NCI-H748 (cell line): ENCODE results near the gene CPT1B.

ENCODE experiments used
- DNase-seq: peaks from one replicate; lab custom pipeline; 2025; ENCODE audit not compliant: unreplicated experiment; lab: John Stamatoyannopoulos, UW

The CPT1B gene

DNA sequence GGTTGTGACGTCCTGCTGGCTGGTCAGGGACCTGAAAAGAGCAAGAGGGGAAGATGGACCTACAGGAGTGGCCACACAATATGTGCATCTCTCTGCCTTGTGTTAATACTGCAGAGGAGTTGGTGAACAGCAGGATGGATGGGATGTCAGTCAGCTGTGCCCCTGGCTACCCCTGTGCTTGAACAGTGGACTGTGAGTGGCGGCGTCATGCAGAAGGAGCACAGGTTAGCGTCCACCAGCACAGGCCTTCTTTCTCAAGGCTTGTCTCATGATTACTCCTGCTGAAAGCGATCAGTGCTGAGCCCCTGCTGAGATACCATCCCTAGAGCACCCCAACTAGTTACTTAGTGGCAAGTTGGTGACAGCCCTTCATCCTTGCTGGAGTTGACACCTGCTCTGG, 8.2 kb upstream of the CPT1B start:
- no peak for DNase-seq

DNA sequence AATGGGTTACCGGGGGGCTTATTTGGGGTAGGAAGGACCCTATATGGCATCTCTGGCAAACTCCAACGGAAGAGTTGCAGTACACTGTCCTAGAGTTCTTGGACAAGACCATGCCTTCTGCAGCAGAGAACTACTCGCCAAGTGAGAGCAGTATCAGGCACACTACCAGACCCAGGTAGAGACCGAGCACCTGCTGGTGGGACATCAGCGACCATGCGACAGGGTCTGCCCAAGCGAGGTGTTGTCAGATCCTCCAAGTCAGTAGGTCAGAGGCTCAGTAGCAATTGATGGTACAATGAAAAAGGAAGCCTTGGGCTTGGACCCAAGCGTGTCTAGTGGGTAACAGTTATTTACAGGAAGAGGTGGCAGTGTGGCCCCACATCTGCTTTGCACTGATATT, 7.6 kb upstream of the CPT1B start:
- DNase-seq = no peak

DNA sequence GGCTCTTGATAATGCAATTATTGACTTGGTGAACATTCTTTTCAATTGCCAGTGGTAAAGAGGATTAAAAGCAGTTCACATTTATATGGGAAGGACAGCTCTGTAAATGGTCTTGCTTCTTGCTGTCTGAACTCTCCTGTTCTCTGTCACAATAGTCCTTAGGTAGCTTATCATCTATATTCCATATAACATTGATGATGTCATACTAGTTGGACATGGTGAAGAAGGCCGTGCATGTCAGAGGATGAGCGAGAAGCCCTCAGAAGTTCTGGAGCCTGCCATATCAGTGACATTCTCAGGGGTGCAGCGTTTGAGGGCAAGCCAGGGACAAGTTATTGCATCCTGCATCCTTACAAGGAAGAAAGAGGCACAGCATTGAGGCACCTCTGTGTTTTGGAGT, 7.0 kb upstream of the CPT1B start:
- DNase-seq = no peak

DNA sequence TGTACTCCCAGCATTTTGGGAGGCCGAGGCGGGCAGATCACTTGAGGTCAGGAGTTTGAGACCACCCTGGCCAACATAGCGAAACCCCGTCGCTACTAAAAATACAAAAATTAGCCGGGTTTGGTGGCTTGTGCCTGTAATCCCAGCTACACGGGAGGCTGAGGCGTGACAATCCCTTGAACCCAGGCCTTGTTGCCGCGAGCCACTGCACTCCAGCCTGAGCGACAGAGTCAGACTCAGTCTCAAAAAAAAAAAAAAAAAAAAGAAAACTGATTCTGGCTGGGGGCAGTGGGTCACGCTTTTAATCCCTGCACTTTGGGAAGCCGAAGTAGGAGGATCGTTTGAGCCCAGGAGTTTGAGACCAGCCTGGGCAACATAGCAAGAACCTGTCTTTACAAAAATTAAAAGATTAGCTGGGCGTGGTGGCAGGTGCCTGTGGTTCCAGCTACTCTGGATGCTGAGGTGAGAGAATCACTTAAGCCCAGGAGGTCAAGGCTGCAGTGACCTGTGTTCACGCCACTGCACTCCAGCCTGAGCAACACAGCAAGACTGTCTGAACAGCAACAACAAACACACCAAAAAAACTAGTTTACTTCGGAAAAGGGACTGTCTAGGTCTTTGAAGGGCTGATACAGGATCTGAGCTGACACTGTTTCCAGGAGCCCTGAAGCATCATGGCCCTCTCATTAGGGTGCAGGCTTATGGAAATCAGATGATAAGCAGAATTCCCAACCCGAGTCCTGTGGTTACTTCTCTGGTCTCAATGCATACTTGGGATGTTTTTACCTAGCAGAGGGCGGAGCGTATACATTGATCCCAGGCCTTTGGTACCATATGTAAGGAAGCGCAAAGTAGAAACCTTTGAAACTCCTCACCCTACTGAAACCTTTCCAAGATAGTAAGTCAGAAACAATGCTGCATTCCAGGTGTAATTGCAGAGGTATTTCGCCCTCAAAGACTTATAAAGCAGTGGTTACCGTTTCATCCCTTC, 6.2 kb upstream of the CPT1B start:
- DNase-seq = no peak

DNA sequence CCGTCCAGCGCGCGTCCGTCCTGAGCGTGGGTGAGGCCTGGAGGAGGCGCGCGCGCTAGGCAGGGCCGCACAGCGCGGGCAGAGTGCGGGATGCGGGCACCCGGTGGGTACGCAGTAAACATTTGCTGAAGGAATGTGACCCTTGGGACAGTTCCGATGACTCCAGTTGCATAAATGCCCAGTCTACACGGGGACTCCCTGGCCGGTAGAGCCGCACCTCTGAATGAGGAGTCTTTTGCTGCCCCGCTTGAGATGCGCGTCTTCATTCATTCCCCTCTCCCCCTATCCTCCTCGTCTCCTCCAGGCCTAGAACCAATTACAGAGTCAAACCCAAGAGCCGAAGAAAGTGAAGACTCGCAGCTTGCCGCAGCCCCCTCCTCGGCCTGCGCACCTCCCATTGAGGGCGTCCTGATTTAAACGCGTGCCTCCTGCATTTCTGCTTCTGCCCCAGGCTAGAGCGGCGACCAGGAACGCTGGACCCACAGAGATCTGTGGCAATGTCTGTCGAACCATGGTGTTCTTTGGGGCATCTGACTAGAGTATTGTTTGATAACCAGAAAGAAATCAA, 5.2 kb upstream of the CPT1B start:
- DNase-seq = no peak

DNA sequence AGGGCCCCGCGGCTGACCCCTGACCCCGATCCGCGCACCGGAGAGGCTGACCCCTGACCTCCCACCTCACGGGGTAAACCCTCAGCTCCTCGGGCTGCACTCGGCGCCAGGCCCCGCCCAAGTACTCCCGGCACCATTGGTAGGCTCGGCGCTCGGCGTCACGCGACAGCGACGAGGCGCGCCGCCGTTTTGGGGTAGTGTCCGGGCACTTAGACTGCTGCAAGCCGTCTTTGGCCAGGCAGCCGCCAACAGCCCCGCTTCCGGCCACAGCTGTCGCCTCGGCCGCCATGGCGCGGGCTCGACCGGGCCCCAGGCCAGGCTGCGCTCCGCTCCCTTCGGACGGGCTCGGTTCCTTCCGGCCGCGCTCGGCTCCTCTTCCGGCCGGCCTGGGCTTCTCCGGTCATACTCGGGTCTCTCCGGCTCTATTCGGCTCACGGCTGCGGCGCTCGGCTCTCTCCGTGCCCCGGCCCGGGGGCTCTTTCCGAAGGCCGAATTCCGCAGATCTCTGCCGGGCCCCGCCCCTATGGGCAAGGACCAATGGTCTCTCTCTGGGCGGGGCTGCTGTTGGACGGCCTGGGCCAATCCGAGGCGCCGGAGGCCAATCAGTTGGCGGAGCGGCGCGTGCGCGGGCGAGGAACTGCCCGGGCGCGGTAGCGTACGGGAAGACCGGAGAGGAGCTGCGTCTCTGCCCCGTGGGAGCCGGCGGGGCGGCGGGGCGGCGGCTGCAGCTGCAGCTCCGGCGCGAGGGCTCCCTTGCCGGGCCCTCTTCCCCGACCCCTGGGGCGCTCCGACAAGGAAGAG, 4.5 kb upstream of the CPT1B start, which contains the start of gene CHKB:
Gene CHKB (minus strand): TSS at position 357 of the 801 bp plus-strand sequence. CDS start 68 bp downstream, at position 289.
- DNase-seq = peak; percentile 99

DNA sequence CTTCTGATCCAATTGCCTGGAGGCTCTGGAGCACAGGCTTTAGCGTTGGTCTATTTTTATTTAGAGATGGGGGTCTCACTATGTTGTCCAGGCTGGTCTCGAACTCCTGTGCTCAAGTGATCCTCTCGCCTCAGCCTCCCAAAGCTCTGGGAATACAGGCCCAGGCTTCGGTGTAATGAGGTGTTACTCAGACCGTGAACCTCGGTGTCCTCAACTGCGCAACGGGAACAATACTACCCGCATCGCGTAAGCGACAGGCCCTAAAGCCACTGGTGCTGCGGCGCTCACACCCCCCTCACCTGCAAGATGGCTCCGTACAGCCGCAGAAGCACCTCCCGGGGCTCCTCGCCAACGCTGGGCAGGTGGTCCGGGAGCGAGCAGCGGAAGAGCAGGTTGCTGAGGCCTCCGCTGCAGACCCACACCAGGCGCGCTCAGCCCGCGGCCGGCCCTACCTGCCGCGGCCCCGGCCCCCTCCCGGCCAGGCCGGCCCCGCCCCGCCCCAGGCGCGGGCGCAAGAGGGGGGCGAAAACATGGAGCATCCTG, 3.8 kb upstream of the CPT1B start:
- peak; percentile 83 for DNase-seq

DNA sequence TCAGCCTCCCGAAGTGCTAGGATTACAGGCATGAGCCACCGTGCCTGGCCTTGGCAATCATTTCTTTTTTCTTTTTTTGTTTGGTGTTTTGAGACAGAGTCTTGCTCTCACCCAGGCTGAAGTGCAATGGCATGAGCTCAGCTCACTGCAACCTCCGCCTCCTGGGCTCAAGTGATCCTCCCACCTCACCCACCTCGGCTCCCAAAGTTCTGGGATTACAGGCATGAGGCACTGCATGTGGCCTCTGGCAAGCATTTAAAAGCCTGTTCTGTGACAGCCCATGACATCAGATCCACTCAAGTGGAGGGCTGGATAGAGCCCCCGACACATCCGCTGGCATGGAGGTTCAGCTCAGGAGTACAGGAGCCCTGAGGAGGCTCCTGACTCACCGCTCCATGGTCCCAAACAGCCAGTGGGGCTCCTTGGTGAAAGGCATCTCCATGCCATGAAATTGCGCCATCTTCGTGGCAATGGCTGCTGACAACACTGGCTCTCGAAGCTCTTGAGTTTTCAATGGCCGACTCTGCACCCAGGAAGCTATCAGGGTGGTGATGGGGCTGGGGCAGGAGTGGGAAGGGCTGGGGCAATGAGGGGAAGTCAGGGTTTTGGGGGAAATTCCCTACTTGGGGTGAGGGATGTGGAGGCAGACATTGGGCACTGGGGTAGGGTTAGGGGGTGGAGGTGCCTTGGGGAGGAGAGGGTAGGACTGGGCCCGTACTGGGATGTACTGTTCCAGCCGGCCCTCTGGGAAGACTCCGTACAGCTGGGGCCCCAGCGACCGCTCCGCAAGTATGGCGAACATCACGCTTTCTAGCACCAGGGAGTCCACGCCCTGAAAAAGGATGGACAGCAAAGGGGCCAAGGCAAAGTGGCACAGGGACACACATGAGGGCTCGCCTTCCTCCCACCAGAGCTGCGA, 3.1 kb upstream of the CPT1B start:
- no peak for DNase-seq

DNA sequence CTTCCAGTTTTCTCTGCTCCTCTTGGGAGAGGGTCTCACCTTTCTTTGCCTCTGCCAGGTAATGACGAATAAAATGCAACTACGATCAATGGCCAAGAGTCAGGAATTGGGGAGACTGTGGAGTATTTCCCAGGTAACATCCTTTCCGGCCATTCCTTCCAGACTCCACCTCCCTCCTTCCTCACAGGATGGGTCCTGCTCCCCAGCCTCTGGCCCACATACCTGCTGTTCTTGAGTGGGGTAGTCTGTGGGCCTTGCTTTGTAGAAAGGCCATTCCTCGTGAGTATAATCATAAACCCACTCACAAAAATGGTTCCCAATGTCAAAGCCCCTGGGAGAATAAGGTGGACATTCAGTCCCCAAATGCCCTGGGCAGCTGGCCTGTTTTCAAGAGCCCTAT, 1.5 kb upstream of the CPT1B start:
- DNase-seq = no peak

DNA sequence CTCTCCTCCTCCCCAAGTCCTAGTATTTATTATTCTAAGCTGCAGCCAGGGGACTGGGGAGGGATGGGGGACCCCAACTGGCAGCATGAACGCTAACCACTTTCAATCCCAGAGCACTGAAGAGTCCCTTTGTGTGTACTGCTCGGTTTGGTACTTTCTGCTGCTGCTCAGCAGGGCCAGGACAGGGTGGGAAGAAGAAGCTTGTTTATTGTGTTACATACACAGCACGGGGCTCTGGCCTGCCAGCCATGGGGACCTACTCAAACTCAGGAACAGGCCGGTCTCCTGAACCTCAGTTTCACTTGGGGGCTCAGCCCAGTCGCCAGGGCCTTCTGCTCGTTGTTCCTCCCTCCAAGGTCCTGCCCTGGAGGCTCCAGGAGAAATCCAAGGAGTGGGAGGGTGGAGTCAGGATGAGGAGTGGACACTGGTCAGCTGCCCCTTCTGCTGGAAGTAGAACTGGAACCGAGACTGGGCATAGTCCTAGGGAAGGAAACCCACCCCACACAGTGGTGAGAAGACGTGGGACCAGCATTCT, 616 bp upstream of the CPT1B start:
- no peak for DNase-seq

DNA sequence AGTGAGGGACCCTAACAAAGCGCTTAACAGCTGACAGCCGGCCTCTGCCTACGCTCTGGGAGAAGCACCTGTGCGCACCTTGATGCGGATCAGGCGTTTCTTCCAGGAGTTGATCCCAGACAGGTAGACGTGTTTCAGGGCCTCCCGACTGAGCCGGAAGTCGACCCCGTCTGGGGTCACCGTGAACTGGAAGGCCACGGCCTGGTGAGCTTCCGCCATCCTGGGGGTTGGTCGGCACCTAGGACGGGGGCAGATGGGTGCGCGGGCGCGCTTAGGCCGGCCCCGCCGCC, 585 bp downstream of the CPT1B start:
- no peak for DNase-seq

DNA sequence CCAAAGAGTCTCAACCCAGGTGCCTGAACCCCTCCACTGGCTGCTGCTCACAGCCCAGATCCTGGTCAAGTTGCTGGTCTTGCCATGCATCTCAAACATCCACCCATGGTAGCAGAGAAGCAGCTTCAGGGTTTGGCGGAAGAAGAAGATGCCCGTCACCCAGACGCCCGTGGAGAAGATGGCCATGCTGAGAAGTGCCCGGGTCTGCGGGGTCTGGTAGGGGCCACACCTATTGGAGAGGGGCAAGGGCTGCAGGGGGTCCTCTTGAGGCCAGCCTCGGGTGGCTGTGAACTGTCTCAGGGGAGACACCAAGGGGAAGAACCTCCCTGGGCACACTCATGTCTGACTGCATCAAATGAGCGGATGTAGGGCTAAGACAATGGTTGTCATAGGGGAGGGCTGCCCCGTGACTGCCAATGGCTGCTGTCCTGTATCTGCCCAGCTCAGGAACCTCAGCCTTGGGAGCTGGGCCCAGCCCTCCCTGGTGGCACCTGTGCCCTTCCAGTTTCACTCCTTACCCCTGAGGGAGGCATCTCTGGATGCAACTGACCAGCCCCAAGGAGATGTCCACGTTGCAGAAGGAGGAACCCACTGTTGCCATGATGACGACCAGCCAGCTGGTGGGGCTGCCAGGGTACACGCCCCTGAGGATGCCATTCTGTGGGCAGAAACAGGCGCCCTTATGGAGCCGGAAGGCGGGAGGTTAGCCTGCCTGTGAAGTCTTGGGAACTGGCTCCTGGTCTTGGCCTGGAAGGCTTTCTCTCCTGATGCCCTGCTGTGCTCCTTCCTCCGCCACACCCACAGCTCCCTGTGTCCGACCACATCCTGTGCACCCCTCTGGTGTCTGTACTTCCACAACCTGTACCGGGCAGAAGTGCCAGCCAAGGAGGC, 1.2 kb downstream of the CPT1B start:
- no peak for DNase-seq

DNA sequence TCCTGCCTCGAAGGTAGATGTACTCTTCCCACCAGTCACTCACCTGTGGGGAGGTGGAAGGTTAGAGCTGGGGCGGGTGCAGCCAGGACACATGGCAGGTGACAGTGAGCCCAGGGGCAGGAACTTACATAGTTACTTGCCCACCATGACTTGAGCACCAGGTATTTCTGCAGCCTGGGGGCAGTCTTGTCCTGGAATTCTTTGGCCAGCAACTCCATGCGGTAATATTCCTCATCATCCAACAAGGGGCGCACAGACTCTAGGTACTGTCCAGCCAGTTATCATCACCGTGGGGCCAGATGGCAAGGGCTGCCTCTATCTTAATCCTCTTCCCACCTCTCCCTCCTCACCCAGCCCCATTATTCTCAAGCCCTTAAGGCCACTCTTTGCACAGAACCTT, 2.2 kb downstream of the CPT1B start:
- DNase-seq = peak; percentile 61

DNA sequence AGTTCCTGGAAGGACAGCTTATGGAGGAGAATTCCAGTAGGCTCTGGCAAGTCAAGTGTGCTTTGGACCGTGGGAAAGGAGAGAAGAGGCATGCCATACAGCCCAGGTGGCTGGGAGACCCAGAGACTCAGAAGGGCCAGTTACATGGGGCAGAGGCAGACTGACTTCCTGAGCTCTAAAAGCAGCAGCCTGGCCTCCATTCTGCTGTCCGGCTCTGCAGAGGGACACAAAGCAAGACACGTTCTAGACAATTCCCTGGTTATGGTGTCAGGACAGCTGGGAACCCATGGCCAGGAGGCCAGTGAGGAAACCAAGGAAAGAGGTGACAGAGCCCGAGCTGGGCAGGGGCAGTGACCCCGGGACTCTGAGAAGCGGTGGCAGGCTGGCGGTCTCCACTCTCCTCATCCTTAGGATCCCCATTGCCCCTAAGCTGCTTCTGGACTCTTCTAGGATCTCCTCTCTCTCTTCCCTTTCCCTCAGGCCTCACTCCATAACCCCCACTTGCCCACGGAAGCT, 2.7 kb downstream of the CPT1B start:
- DNase-seq = no peak

DNA sequence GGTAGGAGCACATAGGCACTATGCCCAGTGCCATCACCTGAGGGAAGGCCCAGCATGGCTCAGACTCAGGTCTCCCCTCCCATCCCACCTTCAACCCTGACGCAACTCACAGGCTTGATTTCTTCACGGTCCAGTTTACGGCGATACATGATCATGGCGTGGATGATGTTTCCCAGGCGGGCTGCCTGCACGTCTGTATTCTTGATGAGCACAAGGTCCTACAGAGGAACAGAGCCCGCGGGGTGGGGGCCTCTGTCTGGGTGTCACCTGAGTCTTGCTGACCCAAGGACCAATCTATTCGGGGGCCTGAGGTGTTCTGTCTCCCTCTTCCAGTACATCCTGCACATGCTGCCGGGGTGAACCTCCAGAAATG, 3.9 kb downstream of the CPT1B start:
- no peak for DNase-seq

DNA sequence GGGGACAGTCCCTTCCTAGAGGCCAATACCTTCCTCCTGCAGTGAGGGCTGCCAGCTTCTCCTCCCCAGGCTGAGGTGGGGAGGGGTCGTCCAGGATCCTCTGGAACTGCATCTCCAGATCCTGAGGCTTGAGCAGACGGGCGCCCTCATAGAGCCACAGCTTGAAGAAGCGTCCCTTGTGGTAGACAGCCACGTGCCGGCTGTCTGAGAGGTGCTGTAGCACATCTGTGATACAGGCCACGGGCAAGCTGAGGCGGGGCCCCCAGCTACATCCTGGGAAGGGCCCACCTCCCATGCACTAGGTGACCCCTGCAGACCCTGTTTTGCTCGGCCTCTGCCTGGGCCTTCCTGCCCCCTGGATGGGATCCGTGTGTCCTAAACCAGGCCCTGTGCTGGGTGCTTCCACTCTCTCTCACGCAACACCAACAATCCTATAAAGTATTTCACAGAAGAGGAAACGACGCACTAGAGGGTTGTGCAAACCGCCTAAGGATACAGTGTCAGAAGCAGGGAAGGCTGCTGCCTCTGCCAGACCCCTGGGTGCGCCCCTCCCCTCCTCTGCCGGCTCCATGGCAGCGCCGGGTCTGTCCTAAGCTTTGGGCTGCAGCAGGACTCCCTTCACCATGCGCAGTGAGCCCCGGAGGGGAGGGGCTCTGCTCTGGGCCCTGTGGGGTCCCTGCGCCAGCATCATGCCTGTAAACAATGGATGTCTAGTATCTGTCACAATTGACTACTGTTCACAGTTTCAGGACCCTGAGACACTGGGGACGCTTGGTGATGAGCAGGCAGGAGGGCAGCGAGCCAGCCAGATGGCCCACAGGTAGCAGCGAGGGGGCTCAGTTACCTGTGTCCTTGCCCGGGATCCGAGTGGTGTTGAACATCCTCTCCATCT, 4.5 kb downstream of the CPT1B start:
- DNase-seq = no peak

DNA sequence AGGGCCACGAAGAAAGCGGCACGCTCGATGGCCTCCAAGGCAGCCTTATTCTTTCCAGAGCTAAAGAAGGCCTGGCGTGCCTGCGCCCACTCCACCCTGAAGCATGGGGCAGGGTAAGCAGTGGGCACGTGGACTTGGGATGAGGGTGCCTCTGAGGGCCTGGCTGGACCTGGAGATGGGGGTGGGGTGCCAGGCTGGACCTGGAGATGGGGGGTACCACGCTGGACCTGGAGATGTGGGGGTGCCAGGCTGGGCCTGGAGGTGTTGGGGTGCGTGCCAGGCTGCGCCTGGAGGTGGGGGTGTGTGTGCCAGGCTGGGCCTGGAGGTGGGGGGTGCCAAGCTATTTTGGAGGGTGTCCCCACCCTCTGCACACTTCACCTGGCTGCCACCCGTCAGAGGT, 5.3 kb downstream of the CPT1B start:
- DNase-seq = no peak
